Activated B cell treated with CpG ODN at 0.5 μM for 24 hours (primary cell): ENCODE data around the gene PTPN18. TPM values are rescaled to one million over a fixed set of nuclear protein-coding genes. Genes with fewer than 3 reads are reported as not detected.

ENCODE experiments used
- ATAC-seq: fragments of 200-7000 bp; cut with Tn5 transposase; one replicate; pipeline ENCODE4 v1.10.0; 2021; ENCODE audit warnings: low read depth, mild to moderate bottlenecking, moderate library complexity
- CTCF ChIA-PET: fragments of 350-600 bp; sonication (Branson Sonifier 250); formaldehyde crosslinking; loops from one replicate; lab custom pipeline; 2021; ENCODE audit warnings: antibody characterized with exemption; lab: Charles Lee
- POLR2A ChIA-PET: fragments of 350-600 bp; sonication (Branson Sonifier 250); formaldehyde crosslinking; loops from one replicate; lab custom pipeline; 2021; ENCODE audit warnings: antibody characterized with exemption; lab: Charles Lee
- DNase-seq: peaks from one replicate; pipeline ENCODE4 v3.0.0; 2022
- H3K27ac Mint-ChIP-seq: one replicate; pipeline ENCODE4 v1.8.0; 2020; ENCODE audit warnings: mixed read lengths
- H3K27me3 Mint-ChIP-seq: one replicate; pipeline ENCODE4 v1.8.0; 2021; ENCODE audit warnings: mixed read lengths
- H3K36me3 Mint-ChIP-seq: one replicate; pipeline ENCODE4 v1.8.0; 2021; ENCODE audit warnings: low read depth, mixed read lengths
- H3K4me1 Mint-ChIP-seq: one replicate; pipeline ENCODE4 v1.8.0; 2021; ENCODE audit warnings: mixed read lengths
- H3K4me3 Mint-ChIP-seq: one replicate; pipeline ENCODE4 v1.8.0; 2020; ENCODE audit warnings: mild to moderate bottlenecking, mixed read lengths
- H3K9me3 Mint-ChIP-seq: one replicate; pipeline ENCODE4 v1.8.0; 2020; ENCODE audit warnings: mixed read lengths
- CTCF ChIP-seq: fragments of 200-600 bp; IDR thresholded peaks from one replicate; pipeline ENCODE4 v1.8.0; 2022; ENCODE audit warnings: antibody characterized with exemption, mild to moderate bottlenecking
- intact Hi-C: fragments of 100-400 bp; cut with micrococcal nuclease; formaldehyde crosslinking; loops from one replicate; pipeline ENCODE4 v1.15.1; 2024
- total RNA-seq: library from RNA; stranded (reverse); gene quantifications from 2 replicates; pipeline ENCODE4 v1.2.3, GENCODE V29; 2022

PTPN18 gene
- total RNA-seq, 1 donor from 2014 or later = 77.7 TPM

GRCh38 chr2:130347220-130347925, 8.5 kb upstream of the PTPN18 start:
- DNase-seq (no peak), ATAC-seq (no peak)
- peaks cover 64% of the 10 kb centered on the region for H3K36me3 Mint-ChIP-seq
- ChIA-PET CTCF (no interaction called here), POLR2A (interaction anchor here (0.6 to 1.6 kb wide), 5 partner anchors 8 to 43 kb away, joined by 3 to 9 read pairs (median 4); no protein-coding TSS in a partner anchor)
- H3K4me3 Mint-ChIP-seq = no peak overlapping the region
- H3K9me3 Mint-ChIP-seq = no peaks in the 10 kb centered on the region
- H3K4me1 Mint-ChIP-seq = peaks cover 54% of the 10 kb centered on the region
- H3K27me3 Mint-ChIP-seq = no peaks in the 10 kb centered on the region
- intact Hi-C loops = loop anchor here (10.0 kb wide), 1 partner anchor 377 kb away; the partner anchor contains the start of gene GPR148
- peak overlapping the region; percentile 10 for H3K27ac Mint-ChIP-seq
- TF ChIP-seq CTCF = no peak

- no peaks in the 10 kb centered on the region for H3K27me3 Mint-ChIP-seq
- intact Hi-C loops = loop anchor here (10.0 kb wide), 1 partner anchor 376 kb away; the partner anchor contains the start of gene GPR148
- peaks cover 49% of the 10 kb centered on the region for H3K4me1 Mint-ChIP-seq
- peaks cover 55% of the 10 kb centered on the region for H3K36me3 Mint-ChIP-seq
- ChIA-PET CTCF (interaction anchor here (0.6 kb wide), 1 partner anchor 34 kb away, joined by 4 read pairs; no protein-coding TSS in a partner anchor), POLR2A (no interaction called here)
- no peaks in the 10 kb centered on the region for H3K9me3 Mint-ChIP-seq
- no peak overlapping the region for H3K27ac Mint-ChIP-seq
- no peak for ATAC-seq
- no peak for TF ChIP-seq CTCF
- DNase-seq = no peak
- H3K4me3 Mint-ChIP-seq = no peak overlapping the region
These were observed 6.7 kb upstream of the PTPN18 start for GRCh38 chr2:130349174-130349573.

GRCh38 chr2:130351711-130352110, 4.1 kb upstream of the PTPN18 start:
- intact Hi-C loops = no loop called here
- H3K27ac Mint-ChIP-seq = peak overlapping the region; percentile 35
- TF ChIP-seq CTCF = no peak
- no peaks in the 10 kb centered on the region for H3K9me3 Mint-ChIP-seq
- ChIA-PET CTCF (interaction anchor here (1.3 kb wide), 1 partner anchor 21 kb away, joined by 3 read pairs; no protein-coding TSS in a partner anchor), POLR2A (interaction anchor here (0.8 to 1.5 kb wide), 2 partner anchors 9 to 20 kb away, joined by 3 to 7 read pairs; partner anchors contain the start of gene IMP4)
- peaks cover 46% of the 10 kb centered on the region for H3K4me1 Mint-ChIP-seq
- ATAC-seq = no peak
- DNase-seq = no peak
- peaks cover 31% of the 10 kb centered on the region for H3K36me3 Mint-ChIP-seq
- no peaks in the 10 kb centered on the region for H3K27me3 Mint-ChIP-seq
- no peak overlapping the region for H3K4me3 Mint-ChIP-seq

- no peaks in the 10 kb centered on the region for H3K9me3 Mint-ChIP-seq
- H3K4me1 Mint-ChIP-seq = peaks cover 42% of the 10 kb centered on the region
- no peak overlapping the region for H3K27ac Mint-ChIP-seq
- ATAC-seq = no peak
- no peak for TF ChIP-seq CTCF
- no peak for DNase-seq
- intact Hi-C loops = no loop called here
- H3K4me3 Mint-ChIP-seq = peak overlapping the region; percentile 24
- H3K27me3 Mint-ChIP-seq = no peaks in the 10 kb centered on the region
- peaks cover 26% of the 10 kb centered on the region for H3K36me3 Mint-ChIP-seq
- ChIA-PET CTCF (interaction anchor here (1.3 kb wide), 1 partner anchor 21 kb away, joined by 3 read pairs; no protein-coding TSS in a partner anchor), POLR2A (interaction anchor here (0.8 to 1.5 kb wide), 2 partner anchors 9 to 19 kb away, joined by 3 to 7 read pairs; partner anchors contain the start of gene IMP4)
These were observed 3.6 kb upstream of the PTPN18 start for GRCh38 chr2:130352237-130352636.
